GM13977 (cell line): ENCODE results near the gene IL17C.
"Not testable (repeated sequence)": the region's sequence is repeated elsewhere in the genome, so short reads cannot be mapped to it uniquely, and the experiment has no call there.

Experiments
- DNase-seq: peaks from one replicate; pipeline ENCODE4 v3.0.0; 2012; ENCODE audit warnings: low spot score
- in situ Hi-C: fragments of 300-500 bp; cut with MboI; formaldehyde crosslinking; loops from one replicate; pipeline ENCODE4 v1.12.0; 2022; ENCODE audit warnings: low sequenced_read_pairs, low pct_unique_long_range_greater_than_20kb, mixed read lengths, inconsistent platforms; ENCODE audit not compliant: unreplicated experiment
- TF ChIP-seq, protein P1 (sequence below): IDR thresholded peaks from 2 replicates; pipeline ENCODE4 v1.5.1; 2012; ENCODE audit warnings: mild to moderate bottlenecking, control low read depth; ENCODE audit not compliant: insufficient read depth; ENCODE audit errors: extremely low read depth, missing control alignments

The IL17C gene

DNA sequence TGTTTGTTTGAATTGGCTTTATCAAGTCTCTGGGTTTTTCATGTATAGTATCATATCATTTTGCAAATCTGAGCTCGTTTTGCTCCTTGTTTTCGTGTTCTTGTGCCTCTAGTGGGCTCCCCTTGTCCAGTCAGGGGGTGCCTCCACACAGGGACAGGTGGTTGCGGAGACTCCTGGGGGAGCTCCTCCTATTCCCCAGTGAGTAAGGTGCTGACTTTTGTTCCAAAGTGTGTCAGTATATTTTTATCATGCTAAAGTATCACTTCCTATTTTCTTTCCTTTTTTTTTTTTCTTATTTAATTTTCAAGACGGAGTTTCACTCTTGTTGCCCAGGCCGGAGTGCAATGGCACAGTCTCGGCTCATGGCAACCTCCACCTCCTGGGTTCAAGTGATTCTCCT, 30.3 kb upstream of the IL17C start:
- in situ Hi-C loops, result no loop called here
- TF ChIP-seq, protein P1, sequence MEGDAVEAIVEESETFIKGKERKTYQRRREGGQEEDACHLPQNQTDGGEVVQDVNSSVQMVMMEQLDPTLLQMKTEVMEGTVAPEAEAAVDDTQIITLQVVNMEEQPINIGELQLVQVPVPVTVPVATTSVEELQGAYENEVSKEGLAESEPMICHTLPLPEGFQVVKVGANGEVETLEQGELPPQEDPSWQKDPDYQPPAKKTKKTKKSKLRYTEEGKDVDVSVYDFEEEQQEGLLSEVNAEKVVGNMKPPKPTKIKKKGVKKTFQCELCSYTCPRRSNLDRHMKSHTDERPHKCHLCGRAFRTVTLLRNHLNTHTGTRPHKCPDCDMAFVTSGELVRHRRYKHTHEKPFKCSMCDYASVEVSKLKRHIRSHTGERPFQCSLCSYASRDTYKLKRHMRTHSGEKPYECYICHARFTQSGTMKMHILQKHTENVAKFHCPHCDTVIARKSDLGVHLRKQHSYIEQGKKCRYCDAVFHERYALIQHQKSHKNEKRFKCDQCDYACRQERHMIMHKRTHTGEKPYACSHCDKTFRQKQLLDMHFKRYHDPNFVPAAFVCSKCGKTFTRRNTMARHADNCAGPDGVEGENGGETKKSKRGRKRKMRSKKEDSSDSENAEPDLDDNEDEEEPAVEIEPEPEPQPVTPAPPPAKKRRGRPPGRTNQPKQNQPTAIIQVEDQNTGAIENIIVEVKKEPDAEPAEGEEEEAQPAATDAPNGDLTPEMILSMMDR, result no peak
- DNase-seq, result no peak

DNA sequence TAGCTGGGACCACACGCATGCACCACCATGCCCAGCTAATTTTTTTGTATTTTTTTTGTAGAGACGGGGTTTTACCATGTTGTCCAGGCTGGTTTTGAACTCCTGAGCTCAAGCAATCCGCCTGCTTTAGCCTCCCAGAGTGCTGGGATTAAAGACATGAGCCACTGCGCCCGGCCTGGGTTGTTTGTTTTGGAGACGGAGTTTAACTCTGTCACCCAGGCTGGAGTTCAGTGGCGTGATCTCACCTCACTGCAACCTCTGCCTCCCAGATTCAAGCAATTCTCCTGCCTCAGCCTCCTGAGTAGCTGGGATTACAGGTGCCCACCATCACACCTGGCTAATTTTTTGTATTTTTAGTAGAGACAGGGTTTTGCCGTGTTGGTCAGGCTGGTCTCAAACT, 28.9 kb upstream of the IL17C start:
- in situ Hi-C loops, result not testable (repeated sequence)

DNA sequence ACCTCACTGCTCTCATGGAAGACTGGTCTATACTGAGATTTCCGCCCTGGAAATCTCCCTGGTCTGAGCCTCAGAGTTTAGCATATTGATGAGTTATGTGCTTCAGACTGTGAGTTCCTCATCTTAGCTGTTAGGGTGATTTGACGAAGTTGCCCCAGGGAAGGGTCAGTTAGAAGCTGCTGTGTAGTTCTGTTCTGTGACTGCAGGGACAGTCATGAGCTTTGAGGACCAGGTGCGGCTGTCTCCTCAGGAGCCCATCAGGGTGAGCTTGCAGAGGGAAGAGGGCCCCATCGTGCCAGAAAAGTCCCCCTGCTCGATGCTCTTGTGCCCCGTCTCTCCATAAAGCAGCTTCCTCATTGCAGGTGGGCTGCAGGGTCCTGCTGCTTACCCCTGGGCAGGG, 28.3 kb upstream of the IL17C start:
- TF ChIP-seq, protein P1, result no peak
- no peak for DNase-seq
- in situ Hi-C loops, result no loop called here

More for the DNA sequence above, 28.9 kb upstream of the IL17C start:
- not testable (repeated sequence) for DNase-seq

DNA sequence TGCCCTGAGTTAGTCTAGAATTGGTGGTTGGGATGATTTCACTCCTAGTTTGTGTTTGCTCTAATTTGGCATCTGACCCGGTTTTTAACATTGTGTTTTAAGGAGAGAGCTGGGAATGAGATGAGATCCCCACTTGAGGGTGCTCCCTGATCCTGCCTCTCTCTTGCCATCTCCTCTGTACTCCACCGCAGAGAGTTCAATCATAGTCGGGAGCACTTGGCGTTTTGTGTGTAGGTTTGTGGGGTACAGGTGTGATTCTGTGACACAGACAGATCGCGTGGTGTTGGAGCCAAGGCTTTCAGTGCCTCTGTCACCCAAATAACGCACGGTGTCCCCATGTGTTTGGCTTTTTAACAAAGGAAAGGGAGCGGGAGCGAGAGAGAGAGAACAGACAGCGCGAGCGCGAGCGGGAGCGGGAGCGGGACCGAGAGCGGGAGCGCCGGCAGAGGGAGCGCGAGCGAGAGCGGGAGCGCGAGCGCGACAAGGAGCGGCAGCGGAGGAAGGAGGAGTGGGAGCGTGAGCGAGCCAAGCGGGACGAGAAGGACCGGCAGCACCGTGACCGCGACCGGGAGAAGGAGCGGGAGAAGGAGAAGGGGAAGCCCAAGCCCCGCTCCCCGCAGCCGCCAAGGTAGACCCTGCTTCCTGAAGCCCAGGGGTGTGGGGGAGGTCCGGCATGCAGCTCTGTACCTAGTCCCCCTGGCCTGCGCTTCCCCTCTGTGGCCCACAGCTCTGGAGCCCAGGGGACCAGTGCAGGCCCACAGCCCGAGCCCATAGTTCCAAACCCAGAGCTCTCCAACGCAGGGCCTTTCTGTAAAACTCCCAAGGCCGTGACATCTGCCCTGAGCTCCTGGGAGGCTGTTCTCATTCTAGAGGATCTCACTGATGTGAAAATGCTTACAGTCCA, 27.2 kb upstream of the IL17C start:
- no peak for DNase-seq
- TF ChIP-seq, protein P1, result no peak
- in situ Hi-C loops, result no loop called here

DNA sequence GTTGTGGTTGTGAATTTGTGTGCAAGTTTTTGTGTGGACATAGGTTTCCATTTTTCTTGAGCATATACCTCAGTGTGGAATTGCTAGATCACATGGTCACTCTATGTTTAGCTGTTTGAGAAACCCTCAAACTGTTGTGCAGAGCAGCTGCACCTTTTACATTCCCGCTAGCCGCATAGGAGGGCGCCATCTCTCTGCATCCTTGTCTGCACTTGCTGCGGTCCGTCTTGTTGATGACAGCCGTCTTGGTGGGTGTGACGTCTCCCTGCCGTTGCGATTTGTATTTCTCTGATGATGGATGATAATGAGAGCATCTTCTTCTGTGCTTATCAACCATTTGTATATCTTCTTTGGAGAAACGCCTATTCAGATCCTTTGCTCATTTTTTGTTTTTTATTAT, 25.1 kb upstream of the IL17C start:
- in situ Hi-C loops, result no loop called here
- TF ChIP-seq, protein P1, result no peak
- DNase-seq, result no peak

DNA sequence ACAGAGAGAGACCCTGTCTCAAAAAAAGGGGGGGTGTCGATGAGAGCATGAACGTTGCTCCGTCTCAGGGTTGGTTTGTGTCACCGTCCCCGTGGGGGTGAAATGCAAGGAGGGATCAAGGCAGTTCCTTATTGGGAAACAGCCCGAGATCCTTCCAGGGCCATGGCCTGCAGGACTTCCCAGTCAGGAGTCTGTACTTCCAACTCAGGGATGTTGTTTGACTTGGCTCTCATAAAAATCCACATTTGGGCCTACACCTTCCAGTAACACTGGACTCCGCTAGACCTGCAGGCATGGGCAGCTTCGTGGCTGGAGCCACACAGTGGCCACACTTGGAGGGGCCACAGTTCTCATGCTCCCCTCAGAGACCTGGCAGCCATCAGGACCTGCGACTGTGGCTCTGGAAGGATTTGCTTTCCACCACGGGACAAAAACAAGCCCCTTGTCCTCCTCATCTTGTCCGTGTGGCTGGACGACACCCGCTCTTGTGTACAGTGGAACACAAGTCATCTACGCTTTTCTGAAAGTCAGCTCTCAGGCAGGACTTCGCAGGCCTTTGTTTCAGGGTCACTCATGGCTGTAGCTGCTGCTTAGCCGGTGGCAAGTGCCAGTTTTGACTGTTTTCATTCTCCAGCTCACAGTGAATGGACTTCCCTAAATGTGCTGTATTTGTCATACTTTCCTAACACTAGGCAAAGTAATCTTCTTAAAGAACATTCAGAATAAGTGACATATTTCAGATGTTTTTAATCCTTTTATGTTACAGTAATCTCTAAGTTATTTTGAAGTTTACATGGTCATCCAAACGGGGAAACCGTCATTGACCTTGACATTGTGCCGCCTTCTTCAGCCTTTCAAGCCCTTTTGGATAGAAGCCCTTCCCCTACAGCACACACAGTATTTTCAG, 24.2 kb upstream of the IL17C start:
- in situ Hi-C loops, result no loop called here
- DNase-seq, result no peak
- TF ChIP-seq, protein P1, result no peak
